HG02642 (cell line): ENCODE results near the gene SHISA2.
"Not testable (repeated sequence)": the region's sequence is repeated elsewhere in the genome, so short reads cannot be mapped to it uniquely, and the experiment has no call there.

ENCODE experiments used
- ATAC-seq: cut with Tn5 transposase; IDR thresholded peaks from one replicate; pipeline ENCODE4 v1.9.1; 2021; ENCODE audit warnings: mild to moderate bottlenecking; ENCODE audit not compliant: unreplicated experiment, poor library complexity

The SHISA2 gene

DNA sequence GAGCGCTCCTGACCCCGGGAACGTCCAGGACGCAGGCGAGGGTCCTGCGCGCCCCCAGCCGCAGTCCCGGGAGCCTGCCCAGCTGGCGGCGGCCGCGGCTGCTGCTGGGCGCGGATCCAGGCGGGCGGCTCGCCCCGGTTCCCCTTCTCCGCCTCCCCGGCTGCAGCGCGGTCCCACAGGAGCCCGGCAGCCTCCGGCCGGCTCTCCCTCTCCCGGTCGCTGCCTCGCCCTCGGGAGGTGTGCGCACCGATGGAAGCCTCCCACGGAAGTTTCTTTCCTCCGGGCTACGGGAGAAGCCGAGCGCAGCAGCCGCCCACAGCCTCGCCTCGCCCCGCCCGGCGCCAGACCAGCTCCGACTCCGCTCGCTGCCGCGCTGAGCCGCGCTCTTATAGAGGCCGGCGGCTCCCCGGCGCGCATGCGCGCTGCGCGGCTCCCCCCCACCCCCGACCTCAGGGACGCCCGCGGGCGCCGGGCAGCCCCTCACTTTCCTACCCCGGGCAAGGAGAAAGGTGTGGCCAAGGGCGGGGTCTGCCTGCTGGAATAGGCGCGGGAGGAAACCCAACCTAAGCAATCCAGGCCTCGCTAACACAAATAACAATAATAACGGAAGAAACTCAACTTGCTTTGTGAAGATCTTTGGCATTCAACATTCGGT lies at the start of gene SHISA2:
Gene SHISA2, minus strand, starts transcription at position 360 of the 655 bp plus-strand sequence. CDS start 1,041 bp downstream, outside the sequence.
- no peak for ATAC-seq

DNA sequence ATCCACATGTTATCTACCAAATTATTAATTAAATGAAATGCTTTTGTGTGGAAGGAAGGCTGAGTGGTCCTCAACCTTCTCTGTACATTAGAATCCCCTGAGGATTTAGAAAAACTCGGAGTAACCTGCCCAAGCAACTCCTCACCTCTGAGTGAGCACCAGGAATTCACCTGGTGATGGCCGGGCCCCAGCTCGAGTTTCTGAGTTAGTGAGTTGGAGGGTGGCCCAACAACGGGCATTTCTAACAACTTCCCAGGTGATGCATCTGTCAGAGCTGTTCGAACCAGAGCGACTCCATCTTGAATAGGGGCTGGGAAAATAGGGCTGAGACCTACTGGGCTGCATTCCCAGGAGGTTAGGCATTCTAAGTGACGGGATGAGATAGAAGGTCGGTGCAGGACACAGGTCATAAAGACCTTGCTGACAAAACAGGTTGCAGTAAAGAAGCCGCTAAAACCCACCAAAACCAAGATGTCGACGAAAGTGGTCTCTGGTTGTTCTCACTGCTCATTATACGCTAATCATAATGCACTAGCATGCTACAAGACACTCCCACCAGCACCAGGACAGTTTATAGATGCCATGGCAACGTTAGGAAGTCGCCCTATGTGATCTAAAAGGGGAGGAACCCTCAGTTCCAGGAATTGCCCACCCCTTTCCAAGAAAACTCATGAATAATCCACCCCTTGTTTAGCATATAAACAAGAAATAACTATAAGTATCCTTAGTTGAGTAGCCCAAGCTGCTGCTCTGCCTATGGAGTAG lies 44.2 kb upstream of the SHISA2 start:
- no peak for ATAC-seq

DNA sequence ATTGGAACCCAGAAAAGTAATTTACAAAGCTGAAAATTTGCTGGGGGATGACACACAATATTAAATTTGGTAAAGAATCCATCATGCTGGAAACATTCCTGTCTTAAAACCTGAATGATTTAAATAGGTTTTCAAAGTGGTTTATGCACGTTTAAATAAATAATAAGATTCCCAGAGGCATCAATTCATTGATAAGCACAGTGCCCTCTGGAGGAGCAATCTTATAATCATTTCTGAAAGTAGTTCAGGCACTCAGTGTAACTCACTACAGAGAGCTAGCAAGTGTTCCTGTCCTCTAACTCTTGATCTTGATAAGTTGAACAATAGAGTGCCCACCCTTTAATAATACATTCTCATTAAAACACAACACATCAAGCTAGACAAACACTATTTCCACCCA lies 43.5 kb upstream of the SHISA2 start:
- ATAC-seq, result no peak

DNA sequence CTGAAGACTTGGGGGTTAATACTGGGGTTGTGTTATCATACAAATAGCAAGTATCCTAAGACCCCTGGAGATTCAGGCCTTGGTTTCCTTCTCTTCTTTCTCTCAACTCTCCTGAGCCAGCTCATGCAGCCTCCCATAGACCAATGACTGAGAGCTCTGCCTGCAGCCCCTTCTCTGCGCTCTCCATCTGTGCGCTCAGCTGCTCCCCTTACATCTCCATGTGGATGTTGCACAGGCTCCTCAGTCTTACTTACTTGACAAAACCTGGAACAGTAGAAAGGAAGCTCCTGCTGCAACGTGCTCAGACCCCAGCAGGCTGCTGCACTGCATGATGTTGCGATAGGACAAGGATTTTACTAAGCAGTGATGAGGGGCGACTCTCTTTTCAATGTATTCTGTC lies 25.0 kb upstream of the SHISA2 start:
- not testable (repeated sequence) for ATAC-seq

DNA sequence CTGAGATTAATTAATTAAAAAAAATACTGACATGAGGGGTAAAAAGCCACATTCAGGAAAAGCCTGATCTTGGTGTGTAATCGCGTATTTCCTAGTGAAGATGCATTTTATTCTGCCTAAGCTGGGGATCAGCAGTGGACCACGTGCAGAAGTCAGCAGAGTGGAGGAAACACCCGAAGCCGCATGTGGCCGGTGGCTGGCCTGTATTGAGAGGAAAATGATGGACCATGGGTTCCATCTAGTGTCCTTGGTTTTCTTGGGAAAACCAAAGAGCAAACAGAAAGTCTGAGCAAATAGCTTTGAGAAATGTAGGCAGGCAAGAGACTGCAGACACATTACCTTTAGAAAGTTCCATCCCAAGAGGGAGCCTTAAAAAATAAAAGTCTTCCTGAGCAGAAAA lies 23.7 kb upstream of the SHISA2 start:
- ATAC-seq, result no peak

DNA sequence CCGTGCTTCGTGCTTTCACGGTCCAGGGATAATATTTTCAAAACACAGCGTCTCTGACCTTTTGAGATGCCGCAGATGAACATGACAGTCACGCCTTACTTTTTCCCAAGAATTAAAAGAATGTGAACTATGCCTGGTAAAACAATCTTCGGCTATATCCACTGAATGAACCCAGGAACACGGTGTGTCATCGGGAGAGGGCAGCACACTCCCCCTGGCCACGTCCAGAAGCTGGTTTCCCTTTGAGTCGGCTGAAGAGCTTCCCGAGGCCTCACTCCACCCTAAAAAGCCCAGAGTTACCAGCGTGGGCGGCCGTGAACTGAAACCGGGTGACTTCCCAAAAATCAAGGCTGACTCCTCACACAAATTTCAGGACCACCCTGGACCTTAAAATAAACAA lies 22.9 kb upstream of the SHISA2 start:
- ATAC-seq, result no peak

DNA sequence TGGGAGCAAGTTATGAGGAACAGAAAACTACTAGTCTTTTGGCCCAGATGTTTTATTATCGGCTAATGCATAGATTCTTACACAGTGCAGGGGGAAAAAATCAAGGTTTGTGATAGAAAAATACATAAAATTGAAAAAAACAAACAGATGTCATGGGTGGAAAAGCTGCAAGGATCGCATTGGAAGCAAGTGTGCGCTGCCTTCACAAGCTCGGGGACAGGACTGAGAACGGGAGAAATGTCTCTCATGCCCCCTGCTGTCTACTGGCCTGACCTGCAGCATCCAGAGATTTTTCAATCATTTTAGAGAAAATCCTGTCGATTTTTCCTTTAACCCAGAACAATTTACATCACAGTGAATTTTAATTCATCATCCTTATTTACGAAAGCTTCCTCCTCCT lies 20.5 kb upstream of the SHISA2 start:
- not testable (repeated sequence) for ATAC-seq

DNA sequence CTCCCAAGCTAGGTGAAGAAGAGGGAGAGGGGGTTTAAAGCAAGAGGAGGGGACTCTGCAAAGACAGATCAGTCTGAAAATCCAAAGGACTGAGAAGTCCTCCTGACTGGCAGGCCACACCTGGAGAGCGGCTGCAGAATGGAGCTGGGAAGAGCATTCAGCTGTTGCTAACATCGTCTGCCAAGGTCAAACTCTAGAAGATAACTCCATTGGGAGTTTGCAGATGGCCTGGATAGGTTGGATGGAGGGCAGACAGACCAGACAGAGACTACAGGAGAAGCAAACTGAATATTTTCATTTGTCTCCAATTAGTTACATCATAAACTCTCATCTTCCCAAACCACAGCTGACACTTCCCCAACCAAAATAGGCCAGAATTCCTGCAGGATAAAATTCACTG lies 19.9 kb upstream of the SHISA2 start:
- no peak for ATAC-seq

DNA sequence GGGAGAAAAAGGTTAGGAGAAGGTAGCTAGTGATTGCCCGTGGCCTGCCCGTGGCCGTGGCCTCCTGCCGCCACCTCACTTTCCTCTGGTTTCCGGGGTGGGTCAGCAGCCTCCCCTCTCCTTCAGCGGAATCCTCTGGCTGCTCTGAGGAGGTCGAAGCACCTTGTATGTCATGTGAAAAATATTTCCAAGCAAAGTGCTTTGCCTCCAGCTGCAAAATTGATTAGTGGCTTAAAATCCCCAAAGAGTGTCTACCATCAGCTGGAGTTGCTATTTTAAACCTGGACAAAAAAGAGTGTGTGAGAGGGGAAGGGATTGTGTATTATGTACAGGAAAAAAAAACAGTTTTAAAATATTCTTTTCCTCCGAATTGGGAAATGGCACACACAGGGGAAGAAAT lies 17.8 kb upstream of the SHISA2 start:
- not testable (repeated sequence) for ATAC-seq

DNA sequence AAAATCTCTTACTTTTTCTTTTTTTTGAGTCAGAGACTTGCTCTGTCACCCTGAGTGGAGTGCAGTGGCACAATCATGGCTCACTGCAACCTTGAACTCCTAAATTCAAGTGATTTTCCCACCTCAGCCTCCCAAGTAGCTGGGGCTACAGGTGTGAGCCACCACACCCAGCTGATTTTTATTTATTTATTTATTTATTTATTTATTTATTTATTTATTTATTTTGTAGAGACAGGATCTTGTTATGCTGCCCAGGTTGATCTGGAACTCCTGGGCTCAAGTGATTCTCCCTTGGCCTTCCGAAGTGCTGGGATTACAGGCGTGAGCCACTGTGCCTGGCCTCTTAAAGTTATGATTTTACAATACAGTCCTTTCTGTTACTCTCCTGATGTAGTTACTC lies 16.6 kb upstream of the SHISA2 start:
- not testable (repeated sequence) for ATAC-seq

DNA sequence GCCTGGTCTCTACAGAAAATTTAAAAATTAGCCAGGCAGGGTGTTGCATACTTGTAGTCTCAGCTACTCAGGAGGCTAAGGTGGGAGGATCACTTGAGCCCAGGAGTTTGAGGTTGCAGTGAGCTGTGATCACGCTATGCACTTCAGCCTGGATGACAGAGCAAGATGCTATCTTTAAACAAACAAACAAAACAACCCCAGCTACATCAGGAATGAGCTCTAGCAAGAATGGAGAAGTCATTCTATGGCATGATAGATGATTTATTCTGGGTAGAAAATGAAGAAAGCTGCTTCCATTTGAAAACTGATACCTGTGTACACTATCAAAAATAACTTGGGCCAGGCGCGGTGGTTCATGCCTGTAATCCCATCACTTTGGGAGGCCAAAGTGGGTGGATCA lies 15.8 kb upstream of the SHISA2 start:
- ATAC-seq, result no peak

DNA sequence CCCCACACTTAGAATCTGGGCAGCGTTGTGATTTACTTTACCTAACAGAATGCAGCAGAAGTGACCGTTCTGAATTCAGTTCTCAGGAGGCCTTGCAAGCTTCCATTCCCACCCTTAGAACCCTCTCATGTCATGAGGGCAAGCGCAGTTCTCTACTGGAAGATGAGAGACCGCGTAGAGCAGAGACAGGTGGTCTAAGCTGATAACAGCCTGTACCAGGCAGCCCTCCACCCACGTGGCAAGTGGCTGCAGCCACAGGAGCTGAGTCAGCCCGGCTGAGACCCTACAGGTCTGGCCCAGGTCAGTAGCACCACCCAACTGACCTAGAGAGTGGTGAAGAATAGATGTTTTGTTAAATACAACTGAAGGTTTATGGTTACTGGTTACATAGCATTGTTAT lies 14.7 kb upstream of the SHISA2 start:
- not testable (repeated sequence) for ATAC-seq

DNA sequence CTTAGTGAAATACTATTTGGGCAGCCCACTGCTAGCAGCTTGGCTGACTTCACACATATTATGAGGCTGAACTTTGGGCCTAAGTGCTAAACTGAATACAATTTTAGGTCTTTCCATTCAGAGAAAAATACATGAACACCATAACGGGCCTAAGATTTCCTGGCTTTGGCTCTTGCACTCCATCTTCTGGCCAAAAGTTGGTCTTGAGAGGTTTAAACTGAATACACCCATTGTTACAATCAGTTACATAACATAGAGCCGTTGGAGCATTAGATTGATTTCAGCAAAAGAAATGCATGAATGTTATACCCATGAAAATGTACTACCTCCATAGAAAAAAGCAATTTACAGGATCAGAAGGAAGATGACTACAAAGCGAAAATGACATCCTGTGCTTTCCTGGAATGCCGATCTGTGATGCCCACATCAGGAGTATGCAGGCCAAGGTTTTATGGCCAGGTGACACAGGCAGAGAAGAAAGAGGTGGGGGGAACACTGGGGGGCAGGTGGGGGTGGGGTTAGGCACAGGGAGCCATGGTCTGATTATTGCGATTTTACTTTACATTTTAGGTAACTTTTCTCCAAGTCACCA lies 11.1 kb upstream of the SHISA2 start:
- ATAC-seq, result no peak

DNA sequence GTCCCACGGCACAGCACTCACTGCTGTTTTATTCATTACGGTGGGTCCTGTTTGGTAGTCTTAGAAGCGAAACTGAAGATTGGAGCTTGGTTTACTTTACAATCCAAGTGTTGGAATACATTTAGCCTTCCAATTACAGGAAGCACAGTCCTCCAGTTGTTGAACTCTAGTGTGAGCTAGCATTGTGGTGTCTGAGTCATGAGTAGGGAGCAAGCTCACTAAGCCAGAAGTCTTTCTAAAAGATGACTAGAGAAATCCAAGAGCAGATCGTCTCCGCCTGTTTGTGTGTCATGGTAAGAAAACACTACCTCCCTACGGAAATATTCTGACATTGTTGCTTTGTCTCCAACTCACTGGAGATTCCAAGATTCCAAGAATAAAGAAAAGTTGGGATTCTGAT lies 10.1 kb upstream of the SHISA2 start:
- no peak for ATAC-seq

DNA sequence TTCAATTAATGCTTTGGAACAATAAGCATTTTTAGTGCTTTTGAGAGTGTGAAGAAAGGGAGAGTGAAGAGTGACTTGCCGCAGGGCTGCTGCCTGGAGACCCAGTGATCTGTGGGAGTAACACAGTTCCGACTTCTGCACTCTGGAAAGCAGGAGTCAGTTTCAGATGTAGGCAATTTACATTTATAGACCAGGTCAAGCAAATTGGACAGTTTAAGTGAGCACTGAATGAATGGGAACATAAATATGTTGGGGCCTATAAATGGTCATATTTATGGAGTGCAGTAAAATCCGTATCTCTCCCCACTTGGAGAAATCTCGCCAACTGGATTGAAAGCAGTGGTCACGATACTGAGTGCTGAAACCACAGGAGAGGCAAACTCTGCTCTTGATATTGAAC lies 9.4 kb upstream of the SHISA2 start:
- no peak for ATAC-seq

DNA sequence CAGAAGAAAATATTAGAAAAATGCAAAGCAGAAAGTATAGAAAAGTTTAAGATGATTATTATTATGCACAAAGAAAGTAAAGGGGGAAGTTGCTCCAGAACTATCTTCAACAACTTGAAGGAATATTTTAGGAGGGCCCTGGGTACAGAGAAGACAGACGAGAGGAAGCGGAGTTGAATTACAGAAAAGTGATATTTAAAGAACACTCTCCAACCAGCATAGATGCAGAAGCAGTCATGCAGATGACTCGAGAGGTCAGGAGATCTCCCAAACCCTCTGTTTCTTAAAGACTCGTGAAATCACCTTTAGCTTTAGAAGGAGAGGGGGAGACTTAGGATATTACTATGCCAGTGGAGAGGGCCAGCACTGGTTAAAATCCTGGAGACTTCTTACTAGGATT lies 8.5 kb upstream of the SHISA2 start:
- no peak for ATAC-seq

DNA sequence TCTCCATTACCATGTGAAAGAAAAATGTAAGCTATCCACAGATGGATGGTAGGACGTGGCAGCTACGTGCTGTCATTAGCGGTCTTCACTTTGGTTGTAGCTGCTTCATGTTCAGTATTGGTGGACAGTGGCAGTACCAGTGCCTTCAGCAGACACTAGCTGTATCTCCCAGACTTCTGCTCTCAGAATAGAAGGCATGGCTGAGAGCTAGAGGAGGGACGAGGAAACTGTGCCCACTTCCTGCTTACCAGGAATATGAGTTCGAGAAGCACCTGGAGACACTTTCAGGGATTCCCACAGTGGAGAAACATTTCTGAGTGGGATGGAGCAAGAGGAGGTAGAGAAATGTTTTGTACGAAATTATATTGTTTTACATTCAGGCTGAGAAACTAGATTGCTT lies 6.9 kb upstream of the SHISA2 start:
- ATAC-seq, result no peak

DNA sequence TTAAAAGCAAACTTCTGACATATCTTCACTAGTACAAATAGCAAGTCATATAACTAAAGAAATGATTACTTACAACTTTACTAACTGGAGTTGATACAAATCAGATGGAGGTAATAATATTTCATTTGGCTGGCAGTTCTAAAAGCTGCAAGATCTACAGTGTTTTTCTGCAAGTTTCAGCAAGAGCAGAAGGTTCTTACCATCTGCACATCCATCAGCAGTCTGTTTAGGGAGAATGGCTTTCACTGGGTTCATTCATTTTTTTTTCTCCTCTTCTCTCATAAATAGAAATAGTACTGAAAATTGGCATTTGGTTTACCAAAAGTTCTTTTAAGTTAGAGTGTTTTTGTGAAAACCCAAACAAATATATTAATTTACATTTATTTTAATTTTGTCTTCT lies 3.1 kb upstream of the SHISA2 start:
- ATAC-seq, result no peak

DNA sequence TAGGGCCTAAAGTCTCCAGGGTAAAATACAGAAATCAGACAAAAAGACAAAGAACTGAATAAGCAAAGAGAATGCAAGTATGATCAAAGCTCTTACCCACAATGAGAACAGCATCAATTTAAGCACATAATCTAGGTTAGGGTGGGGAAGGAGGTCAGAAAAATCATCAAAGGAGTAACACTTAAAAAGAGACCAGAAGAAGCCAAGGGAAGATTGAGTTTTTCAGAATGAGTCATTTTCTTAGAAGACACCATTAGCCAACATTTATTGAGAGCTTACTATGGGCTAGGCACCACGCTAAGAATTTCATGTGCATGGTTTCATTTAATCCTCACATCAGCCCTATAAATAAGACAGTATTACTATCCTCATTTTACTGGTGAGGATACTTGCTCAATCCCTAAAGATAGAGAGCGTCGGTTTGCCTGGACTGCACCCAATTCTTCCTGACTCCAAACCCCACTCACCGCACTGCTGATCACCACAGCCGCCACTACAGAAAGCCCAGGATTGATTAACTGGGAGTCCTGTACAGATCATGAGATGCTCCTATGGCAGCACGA lies 1.7 kb upstream of the SHISA2 start:
- ATAC-seq, result no peak

DNA sequence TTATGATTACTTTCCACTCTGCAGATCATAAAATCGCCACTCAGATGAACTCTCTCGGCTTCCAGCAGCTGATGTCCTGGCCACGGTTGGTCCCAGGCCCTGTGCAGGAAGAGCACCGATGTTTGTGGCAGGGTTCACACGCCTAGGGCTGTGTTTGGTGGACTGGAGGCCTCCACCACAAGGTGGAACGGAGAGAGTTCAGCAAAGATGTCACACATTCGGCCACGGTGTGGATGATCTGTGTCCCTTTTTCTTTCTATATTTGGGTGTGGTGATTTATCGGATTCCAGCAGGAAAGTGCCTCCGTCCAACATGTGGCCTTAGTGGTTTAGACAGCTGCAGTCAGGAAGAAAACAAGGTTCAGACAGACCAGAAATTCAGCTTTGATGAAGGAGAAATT lies 521 bp upstream of the SHISA2 start:
- ATAC-seq, result no peak

DNA sequence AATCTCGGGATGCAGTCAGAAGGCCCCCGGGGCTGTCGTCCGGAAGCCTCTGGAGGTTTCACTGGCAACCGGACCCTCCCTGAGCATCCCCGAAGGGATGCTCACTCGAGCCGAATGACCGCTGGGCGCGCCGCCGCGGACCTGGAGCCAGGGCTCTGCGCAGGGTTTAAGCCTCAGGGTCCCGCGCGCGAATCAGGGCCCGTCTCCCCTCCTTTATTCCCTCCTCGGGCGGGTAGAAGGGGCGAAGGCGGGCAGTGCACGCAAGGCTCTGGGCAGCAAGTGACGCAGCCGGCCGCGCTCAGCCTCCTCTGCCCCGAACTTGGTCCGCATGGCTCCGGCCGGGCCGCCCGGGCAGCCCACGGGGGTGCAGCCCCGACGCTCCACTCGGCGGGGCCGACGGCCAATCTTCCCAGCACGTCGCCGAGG lies 572 bp downstream of the SHISA2 start:
- no peak for ATAC-seq
